GM23338 (cell line): ENCODE results near the gene TICRR. TPM values are rescaled to one million over a fixed set of nuclear protein-coding genes. Genes with fewer than 3 reads are reported as not detected.

Experiments
- ATAC-seq: fragments of 200-7000 bp; cut with Tn5 transposase; 3 replicates; pipeline ENCODE4 v1.9.1; 2020
- DNase-seq: peaks from one replicate; pipeline ENCODE4 v3.0.0-alpha.2; 2015; ENCODE audit warnings: low spot score
- H2AFZ ChIP-seq: fragments of 200-600 bp; sonication (generic); 2 replicates; pipeline ENCODE4 v1.8.0; 2016; ENCODE audit warnings: antibody characterized with exemption, mild to moderate bottlenecking, moderate library complexity
- H3F3A ChIP-seq: fragments of 200-600 bp; sonication (generic); replicated peaks from 2 replicates; pipeline ENCODE4 v1.8.0; 2017; ENCODE audit warnings: antibody characterized with exemption, mixed run types, low read depth
- H3K27ac ChIP-seq: fragments of 200-600 bp; sonication (generic); 2 replicates; pipeline ENCODE4 v1.6.1; 2016; ENCODE audit warnings: low read depth
- H3K27me3 ChIP-seq: fragments of 200-600 bp; sonication (generic); 2 replicates; pipeline ENCODE4 v1.8.0; 2016; ENCODE audit warnings: mild to moderate bottlenecking, mixed run types, moderate library complexity; ENCODE audit not compliant: insufficient read depth
- H3K36me3 ChIP-seq: fragments of 200-600 bp; sonication (generic); 2 replicates; pipeline ENCODE4 v1.8.0; 2016; ENCODE audit warnings: mild to moderate bottlenecking; ENCODE audit not compliant: insufficient read depth
- H3K4me1 ChIP-seq: fragments of 200-600 bp; sonication (generic); 2 replicates; pipeline ENCODE4 v1.8.0; 2016; ENCODE audit warnings: mild to moderate bottlenecking, moderate library complexity; ENCODE audit not compliant: insufficient read depth
- H3K4me2 ChIP-seq: fragments of 200-600 bp; sonication (generic); 2 replicates; pipeline ENCODE4 v1.7.1; 2017; ENCODE audit warnings: mixed run types
- H3K4me3 ChIP-seq: fragments of 200-600 bp; sonication (generic); 2 replicates; pipeline ENCODE4 v1.6.1; 2016; ENCODE audit warnings: mixed run types
- H3K79me2 ChIP-seq: fragments of 200-600 bp; sonication (generic); replicated peaks from 2 replicates; pipeline ENCODE4 v1.8.0; 2017; ENCODE audit warnings: mild to moderate bottlenecking; ENCODE audit not compliant: insufficient read depth
- H3K9me2 ChIP-seq: fragments of 200-600 bp; sonication (generic); 2 replicates; pipeline ENCODE4 v1.8.0; 2017; ENCODE audit not compliant: insufficient read depth
- H4K20me1 ChIP-seq: fragments of 200-600 bp; sonication (generic); replicated peaks from 2 replicates; pipeline ENCODE4 v1.8.0; 2017; ENCODE audit warnings: mild to moderate bottlenecking; ENCODE audit not compliant: insufficient read depth
- H3K27ac Mint-ChIP-seq: 2 replicates; pipeline ENCODE4 v1.8.0; 2020; ENCODE audit warnings: inconsistent platforms, mild to moderate bottlenecking, moderate library complexity, mixed read lengths
- H3K27me3 Mint-ChIP-seq: 3 replicates; pipeline ENCODE4 v1.8.0; 2022; ENCODE audit warnings: low read depth, mild to moderate bottlenecking, moderate library complexity, mixed read lengths, inconsistent platforms; ENCODE audit not compliant: insufficient read depth, poor library complexity
- H3K36me3 Mint-ChIP-seq: 3 replicates; pipeline ENCODE4 v1.8.0; 2021; ENCODE audit warnings: low read depth, mild to moderate bottlenecking, inconsistent platforms, moderate library complexity, mixed read lengths
- H3K4me1 Mint-ChIP-seq: 3 replicates; pipeline ENCODE4 v1.8.0; 2020; ENCODE audit warnings: mild to moderate bottlenecking, inconsistent platforms, mixed read lengths
- H3K4me3 Mint-ChIP-seq: 3 replicates; pipeline ENCODE4 v1.8.0; 2021; ENCODE audit warnings: moderate library complexity, mild to moderate bottlenecking, inconsistent platforms, mixed read lengths
- H3K9me3 Mint-ChIP-seq: 3 replicates; pipeline ENCODE4 v1.8.0; 2020; ENCODE audit warnings: moderate library complexity, mild to moderate bottlenecking, inconsistent platforms, mixed read lengths
- ETS1 ChIP-seq: IDR thresholded peaks from 2 replicates; pipeline ENCODE4 v1.6.1; 2016; ENCODE audit warnings: antibody characterized with exemption
- EZH2 ChIP-seq: fragments of 200-600 bp; sonication (generic); IDR thresholded peaks from one replicate; pipeline ENCODE4 v1.8.0; 2017; ENCODE audit warnings: antibody characterized with exemption, mild to moderate bottlenecking, low read depth; ENCODE audit not compliant: unreplicated experiment
- EZH2phosphoT487 ChIP-seq: fragments of 200-600 bp; sonication (generic); IDR thresholded peaks from one replicate; pipeline ENCODE4 v1.8.1; 2018; ENCODE audit warnings: antibody characterized with exemption; ENCODE audit not compliant: unreplicated experiment
- JUNB ChIP-seq: IDR thresholded peaks from one replicate; pipeline ENCODE4 v1.6.1; 2016; ENCODE audit warnings: antibody characterized with exemption; ENCODE audit not compliant: unreplicated experiment
- POLR2AphosphoS5 ChIP-seq: IDR thresholded peaks from 2 replicates; pipeline ENCODE4 v1.6.1; 2016; ENCODE audit warnings: antibody characterized with exemption, low read depth
- REST ChIP-seq: IDR thresholded peaks from one replicate; pipeline ENCODE4 v1.6.1; 2018; ENCODE audit warnings: antibody characterized with exemption; ENCODE audit not compliant: unreplicated experiment
- ZNF331 ChIP-seq: fragments of 250-450 bp; sonication (Bioruptor Pico); IDR thresholded peaks from 2 replicates; pipeline ENCODE4 v1.5.0; 2020; ENCODE audit warnings: low read depth, mild to moderate bottlenecking, moderate library complexity
- ZNF462 ChIP-seq: fragments of 250-450 bp; sonication (Bioruptor Pico); IDR thresholded peaks from 2 replicates; pipeline ENCODE4 v1.5.0; 2020; ENCODE audit warnings: mild to moderate bottlenecking, moderate library complexity
- polyA plus RNA-seq: library from polyadenylated mRNA; unstranded; fragments of >200 nt; fragmentation: Nextera tagmentation; extraction: Ambion mirVana; gene quantifications from 2 replicates; pipeline ENCODE4 v1.2.1, GENCODE V29; 2016
- total RNA-seq: library from RNA; depleted of rRNA; stranded (reverse); fragments of >200 nt; shearing (Covaris generic); gene quantifications from 2 replicates; pipeline ENCODE4 v1.2.3, GENCODE V29; 2014
- TF ChIP-seq, protein P1 (sequence below), 2 experiments: fragments of 200-600 bp in 1 of 2; sonication (generic) in 1 of 2; conservative IDR thresholded peaks; 2 replicates each; pipeline versions ENCODE4 v1.5.1 to v1.6.1; 2016 to 2017; ENCODE audit warnings: antibody characterized with exemption in 2 of 2, low read depth in 2 of 2, mild to moderate bottlenecking in 2 of 2, moderate library complexity in 1 of 2

Gene TICRR
- total and polyA plus RNA-seq, 2 experiments from 2014 or later = 11.2 to 42.3 TPM

- no peak overlapping the region for H2AFZ ChIP-seq
- 0 out of 2 replicates have a peak, but pooled peaks cover 4% of the 10 kb centered on the region for H3K79me2 ChIP-seq
- H3K27ac Mint-ChIP-seq = no peak overlapping the region
- DNase-seq = no peak
- TF ChIP-seq EZH2phosphoT487 = no peak
- TF ChIP-seq JUNB = no peak
- no peak; the same call in 1 of the 2 replicates for TF ChIP-seq POLR2AphosphoS5
- TF ChIP-seq, protein P1, sequence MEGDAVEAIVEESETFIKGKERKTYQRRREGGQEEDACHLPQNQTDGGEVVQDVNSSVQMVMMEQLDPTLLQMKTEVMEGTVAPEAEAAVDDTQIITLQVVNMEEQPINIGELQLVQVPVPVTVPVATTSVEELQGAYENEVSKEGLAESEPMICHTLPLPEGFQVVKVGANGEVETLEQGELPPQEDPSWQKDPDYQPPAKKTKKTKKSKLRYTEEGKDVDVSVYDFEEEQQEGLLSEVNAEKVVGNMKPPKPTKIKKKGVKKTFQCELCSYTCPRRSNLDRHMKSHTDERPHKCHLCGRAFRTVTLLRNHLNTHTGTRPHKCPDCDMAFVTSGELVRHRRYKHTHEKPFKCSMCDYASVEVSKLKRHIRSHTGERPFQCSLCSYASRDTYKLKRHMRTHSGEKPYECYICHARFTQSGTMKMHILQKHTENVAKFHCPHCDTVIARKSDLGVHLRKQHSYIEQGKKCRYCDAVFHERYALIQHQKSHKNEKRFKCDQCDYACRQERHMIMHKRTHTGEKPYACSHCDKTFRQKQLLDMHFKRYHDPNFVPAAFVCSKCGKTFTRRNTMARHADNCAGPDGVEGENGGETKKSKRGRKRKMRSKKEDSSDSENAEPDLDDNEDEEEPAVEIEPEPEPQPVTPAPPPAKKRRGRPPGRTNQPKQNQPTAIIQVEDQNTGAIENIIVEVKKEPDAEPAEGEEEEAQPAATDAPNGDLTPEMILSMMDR (conservative IDR thresholded peaks at IDR 0.05; ENCODE audit: low read depth in 2 of 2) = no peak
- no peak for TF ChIP-seq ZNF331 (CRISPR knock-in tag)
- TF ChIP-seq ZNF462 (CRISPR knock-in tag) = no peak
- TF ChIP-seq ETS1 = no peak
- TF ChIP-seq REST = no peak
- no peak for TF ChIP-seq EZH2
- no peak overlapping the region for H3K4me2 ChIP-seq
- peaks cover 3% of the 10 kb centered on the region; the same call in 1 of the 2 replicates for H3F3A ChIP-seq
- H3K4me1 Mint-ChIP-seq = no peaks in the 10 kb centered on the region
- peaks cover 35% of the 10 kb centered on the region for H3K27me3 Mint-ChIP-seq
- no peak overlapping the region for H3K27ac ChIP-seq
- peaks cover 68% of the 10 kb centered on the region for H3K36me3 ChIP-seq
- no peak for ATAC-seq
- no peaks in the 10 kb centered on the region for H3K4me1 ChIP-seq
- H3K4me3 Mint-ChIP-seq = no peak overlapping the region
- H3K27me3 ChIP-seq = no peaks in the 10 kb centered on the region
- H3K4me3 ChIP-seq = no peak overlapping the region
- peaks cover 29% of the 10 kb centered on the region for H3K9me3 Mint-ChIP-seq
- no peaks in the 10 kb centered on the region for H3K9me2 ChIP-seq
- peaks cover 21% of the 10 kb centered on the region for H4K20me1 ChIP-seq
- H3K36me3 Mint-ChIP-seq = peaks cover 98% of the 10 kb centered on the region
Observed at GRCh38 chr15:89628301-89628700, 53.0 kb downstream of the TICRR start.
